Mesenchymal stem cell (in vitro differentiated cells and primary cell): Measurements from ENCODE around the gene KIF26B.
A peak's percentile ranks its signal among the peaks of the same experiment; 100 is the strongest.

Experiments
- DNase-seq: peaks from one replicate; pipeline ENCODE4 v3.0.0-alpha.2; 2013
- H2AFZ ChIP-seq: one replicate; pipeline ENCODE4 v1.6.1; 2013; ENCODE audit warnings: low read depth, mild to moderate bottlenecking, control low read depth, inconsistent platforms, low read length, moderate library complexity
- H2AK5ac ChIP-seq: 2 replicates; pipeline ENCODE4 v1.6.1; 2013; ENCODE audit warnings: low read length, moderate library complexity, mild to moderate bottlenecking, inconsistent platforms; ENCODE audit not compliant: severe bottlenecking
- H2BK120ac ChIP-seq: one replicate; pipeline ENCODE4 v1.6.1; 2013; ENCODE audit warnings: low read depth, mild to moderate bottlenecking, inconsistent platforms, low read length, moderate library complexity
- H2BK12ac ChIP-seq, 2 experiments: one replicate each; pipeline ENCODE4 v1.6.1; 2013; ENCODE audit warnings: inconsistent platforms in 2 of 2, low read length in 2 of 2, mild to moderate bottlenecking in 2 of 2, moderate library complexity in 2 of 2, control low read depth in 1 of 2
- H2BK15ac ChIP-seq: one replicate; pipeline ENCODE4 v1.6.1; 2013; ENCODE audit warnings: mild to moderate bottlenecking, low read depth, inconsistent platforms; ENCODE audit not compliant: poor library complexity, severe bottlenecking
- H2BK5ac ChIP-seq: 2 replicates; pipeline ENCODE4 v1.6.1; 2013; ENCODE audit warnings: low read depth, mild to moderate bottlenecking, low read length, control low read depth, inconsistent platforms; ENCODE audit not compliant: poor library complexity, severe bottlenecking
- H3K14ac ChIP-seq, 2 experiments: one replicate each; pipeline ENCODE4 v1.6.1; 2013; ENCODE audit warnings: inconsistent platforms in 2 of 2, low read length in 2 of 2, control low read depth in 1 of 2, mild to moderate bottlenecking in 1 of 2, moderate library complexity in 1 of 2
- H3K18ac ChIP-seq, 2 experiments: one replicate each; pipeline ENCODE4 v1.6.1; 2013; ENCODE audit warnings: inconsistent platforms in 2 of 2, low read length in 2 of 2, control low read depth in 1 of 2, low read depth in 1 of 2, mild to moderate bottlenecking in 1 of 2
- H3K23ac ChIP-seq, 2 experiments: one replicate each; pipeline ENCODE4 v1.6.1; 2013; ENCODE audit warnings: inconsistent platforms in 2 of 2, low read length in 2 of 2, mild to moderate bottlenecking in 2 of 2, moderate library complexity in 2 of 2, control low read depth in 1 of 2
- H3K27ac ChIP-seq: 2 replicates; pipeline ENCODE4 v1.5.1; 2013; ENCODE audit warnings: mild to moderate bottlenecking, moderate library complexity, low read length, control low read depth, inconsistent platforms; ENCODE audit not compliant: poor library complexity, severe bottlenecking
- H3K27me3 ChIP-seq, 2 experiments: 2 replicates each; pipeline versions ENCODE4 v1.6.1 to v1.7.0; 2013; ENCODE audit warnings: low read length in 2 of 2, mild to moderate bottlenecking in 2 of 2, moderate library complexity in 2 of 2, control low read depth in 1 of 2, inconsistent platforms in 1 of 2; ENCODE audit not compliant: control insufficient read depth in 1 of 2, insufficient read depth in 1 of 2
- H3K36me3 ChIP-seq, 2 experiments: 2 replicates each; pipeline versions ENCODE4 v1.6.1 to v1.7.0; 2013; ENCODE audit warnings: low read length in 2 of 2, control low read depth in 1 of 2, inconsistent platforms in 1 of 2, low read depth in 1 of 2, mild to moderate bottlenecking in 1 of 2; ENCODE audit not compliant: insufficient read depth in 2 of 2, control insufficient read depth in 1 of 2
- H3K4ac ChIP-seq, 2 experiments: one replicate each; pipeline ENCODE4 v1.6.1; 2013; ENCODE audit warnings: inconsistent platforms in 2 of 2, low read length in 2 of 2, mild to moderate bottlenecking in 2 of 2, moderate library complexity in 2 of 2, control low read depth in 1 of 2, low read depth in 1 of 2
- H3K4me1 ChIP-seq: 2 replicates; pipeline ENCODE4 v1.6.1; 2013; ENCODE audit warnings: low read depth, low read length, control low read depth; ENCODE audit not compliant: control insufficient read depth, insufficient read depth
- H3K4me2 ChIP-seq: 2 replicates; pipeline ENCODE4 v1.6.1; 2013; ENCODE audit warnings: low read length, mild to moderate bottlenecking, inconsistent platforms; ENCODE audit not compliant: poor library complexity, severe bottlenecking
- H3K4me3 ChIP-seq, 2 experiments: 2 replicates each; pipeline versions ENCODE4 v1.5.1 to v1.7.0; 2013; ENCODE audit warnings: low read length in 2 of 2, mild to moderate bottlenecking in 2 of 2, control low read depth in 1 of 2, low read depth in 1 of 2; ENCODE audit not compliant: insufficient read depth in 1 of 2
- H3K79me1 ChIP-seq: replicated peaks from 2 replicates; pipeline ENCODE4 v1.6.1; 2013; ENCODE audit warnings: mild to moderate bottlenecking, control low read depth, low read length, inconsistent platforms; ENCODE audit not compliant: poor library complexity, severe bottlenecking
- H3K9ac ChIP-seq: 2 replicates; pipeline ENCODE4 v1.7.0; 2013; ENCODE audit warnings: mild to moderate bottlenecking, low read length, moderate library complexity
- H3K9me3 ChIP-seq: 2 replicates; pipeline ENCODE4 v1.7.0; 2013; ENCODE audit warnings: mild to moderate bottlenecking, low read length; ENCODE audit not compliant: control insufficient read depth
- H4K8ac ChIP-seq: one replicate; pipeline ENCODE4 v1.6.1; 2013; ENCODE audit warnings: inconsistent platforms, mild to moderate bottlenecking, low read length, moderate library complexity
- H4K91ac ChIP-seq: one replicate; pipeline ENCODE4 v1.6.1; 2013; ENCODE audit warnings: mild to moderate bottlenecking, low read length, inconsistent platforms
- WGBS: methylation state at CpG from one replicate; pipeline ENCODE4 v1.1.7; 2013; ENCODE audit warnings: mixed read lengths; 5-methylcytosine and 5-hydroxymethylcytosine counted together

Gene KIF26B

DNA sequence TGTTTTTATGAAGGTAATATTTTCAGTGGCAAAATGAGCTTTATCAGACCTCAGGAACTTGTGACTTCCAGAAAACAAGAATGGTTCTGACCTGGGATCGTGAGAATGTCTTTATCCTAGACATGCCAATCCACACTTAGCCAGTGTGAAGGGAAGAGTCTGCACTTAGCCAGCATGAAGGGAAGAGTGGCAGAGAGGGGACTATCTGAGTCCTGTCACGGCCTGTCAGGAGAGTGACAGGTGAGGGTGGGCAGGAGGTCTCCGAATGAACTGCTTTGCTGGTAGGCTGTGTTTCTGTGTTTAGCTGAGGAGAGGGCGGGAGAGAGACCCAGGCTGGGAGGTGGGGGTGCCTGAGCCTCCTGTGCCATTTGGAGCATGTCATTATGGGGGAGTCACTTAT, 173.1 kb downstream of the KIF26B start:
- Histone ChIP-seq H3K79me1 (no peaks in the 10 kb centered on the region), H3K9ac (no peak overlapping the region), H3K4ac (no peak overlapping the region), H3K4me3 (no peak overlapping the region), H2AFZ (no peak overlapping the region), H3K27ac (no peak overlapping the region), H3K14ac (peak overlapping the region in 1 of 2 experiments; percentile 58), H4K91ac (peak overlapping the region; percentile 23), H3K18ac (no peak overlapping the region), H2BK120ac (no peak overlapping the region), H3K36me3 (no peaks in the 10 kb centered on the region), H3K4me2 (no peak overlapping the region), H3K23ac (no peak overlapping the region), H3K4me1 (peaks cover 3% of the 10 kb centered on the region), H2BK15ac (no peak overlapping the region), H3K9me3 (no peaks in the 10 kb centered on the region), H2BK12ac (no peak overlapping the region), H2BK5ac (no peak overlapping the region), H3K27me3 (no peaks in the 10 kb centered on the region), H2AK5ac (no peak overlapping the region), H4K8ac (no peak overlapping the region)
- no peak for DNase-seq
- WGBS, result 90% methylated on average over 4 of the region's 4 CpGs

GRCh38 chr1:245330951-245331350, 176.2 kb downstream of the KIF26B start:
- H4K91ac ChIP-seq, result no peak overlapping the region
- no peak overlapping the region for H2AK5ac ChIP-seq
- H3K4me3 ChIP-seq, result no peak overlapping the region
- H3K27ac ChIP-seq, result no peak overlapping the region
- no peaks in the 10 kb centered on the region for H3K9me3 ChIP-seq
- 92% methylated on average over 26 of the region's 26 CpGs for WGBS
- H2AFZ ChIP-seq, result no peak overlapping the region
- no peaks in the 10 kb centered on the region for H3K36me3 ChIP-seq
- H3K14ac ChIP-seq, result no peak overlapping the region
- no peak overlapping the region for H3K18ac ChIP-seq
- H3K79me1 ChIP-seq, result no peaks in the 10 kb centered on the region
- no peak overlapping the region for H3K4ac ChIP-seq
- H3K4me2 ChIP-seq, result no peak overlapping the region
- no peak for DNase-seq
- no peak overlapping the region for H2BK12ac ChIP-seq
- H3K27me3 ChIP-seq, result peaks cover 0 to 15% of the 10 kb centered on the region in 2 experiments
- no peak overlapping the region for H2BK5ac ChIP-seq
- H2BK15ac ChIP-seq, result no peak overlapping the region
- H3K4me1 ChIP-seq, result peaks cover 3% of the 10 kb centered on the region
- H4K8ac ChIP-seq, result no peak overlapping the region
- H2BK120ac ChIP-seq, result no peak overlapping the region
- H3K23ac ChIP-seq, result no peak overlapping the region
- H3K9ac ChIP-seq, result no peak overlapping the region

- Histone ChIP-seq H3K4me3 (no peak overlapping the region), H2AK5ac (no peak overlapping the region), H3K4me2 (no peak overlapping the region), H2BK15ac (no peak overlapping the region), H4K8ac (no peak overlapping the region), H3K4me1 (peaks cover 3% of the 10 kb centered on the region), H3K79me1 (no peaks in the 10 kb centered on the region), H3K9ac (no peak overlapping the region), H4K91ac (no peak overlapping the region), H3K14ac (no peak overlapping the region), H3K9me3 (no peaks in the 10 kb centered on the region), H3K4ac (no peak overlapping the region), H3K27ac (no peak overlapping the region), H3K18ac (no peak overlapping the region), H2BK5ac (no peak overlapping the region), H3K36me3 (no peaks in the 10 kb centered on the region), H2BK120ac (no peak overlapping the region), H3K27me3 (peaks cover 0 to 15% of the 10 kb centered on the region in 2 experiments), H2AFZ (no peak overlapping the region), H2BK12ac (no peak overlapping the region), H3K23ac (no peak overlapping the region)
- DNase-seq, result no peak
- 92% methylated on average over 6 of the region's 6 CpGs for WGBS
Observed at GRCh38 chr1:245332085-245332484, 177.3 kb downstream of the KIF26B start.

DNA sequence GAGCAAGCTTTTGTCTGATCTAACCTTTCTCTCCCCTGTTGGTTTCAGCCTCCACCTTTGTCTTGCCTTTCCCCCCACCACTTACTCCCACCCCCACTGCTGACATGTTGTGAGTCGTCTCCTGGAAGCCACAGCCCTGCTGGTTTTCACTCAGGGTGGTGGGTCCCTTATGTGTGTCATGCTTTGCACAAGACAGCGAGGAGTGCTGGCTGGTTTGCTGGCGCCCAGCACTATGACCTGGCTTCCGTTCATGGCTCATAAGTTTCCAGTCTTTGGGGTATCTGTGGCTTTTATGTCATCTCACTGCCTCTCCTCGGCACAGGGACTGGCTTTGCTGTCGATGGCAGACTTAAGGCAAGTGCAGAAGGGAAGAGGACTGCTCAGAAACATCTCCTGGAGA, 177.7 kb downstream of the KIF26B start:
- DNase-seq, result no peak
- Histone ChIP-seq H3K18ac (no peak overlapping the region), H3K23ac (no peak overlapping the region), H3K14ac (no peak overlapping the region), H2BK120ac (no peak overlapping the region), H3K36me3 (no peaks in the 10 kb centered on the region), H2BK12ac (no peak overlapping the region), H2AFZ (no peak overlapping the region), H2AK5ac (no peak overlapping the region), H3K79me1 (no peaks in the 10 kb centered on the region), H3K27ac (no peak overlapping the region), H3K9ac (no peak overlapping the region), H3K4me2 (no peak overlapping the region), H3K27me3 (peaks cover 0 to 15% of the 10 kb centered on the region in 2 experiments), H4K91ac (no peak overlapping the region), H2BK5ac (no peak overlapping the region), H3K4me3 (no peak overlapping the region), H4K8ac (no peak overlapping the region), H2BK15ac (no peak overlapping the region), H3K4ac (no peak overlapping the region), H3K9me3 (no peaks in the 10 kb centered on the region), H3K4me1 (peaks cover 3% of the 10 kb centered on the region)
- 71% methylated on average over 6 of the region's 6 CpGs for whole genome bisulfite sequencing
